Endothelial cell of umbilical vein (primary cell): ENCODE results near the gene LRRC41.
"Not testable (repeated sequence)": the region's sequence is repeated elsewhere in the genome, so short reads cannot be mapped to it uniquely, and the experiment has no call there.

Source experiments
- CTCF ChIP-seq, 2 donors: IDR thresholded peaks; 1 replicate in 1 of 2; 2 replicates in 1 of 2; pipeline ENCODE4 v1.5.1; 2011; ENCODE audit warnings: low read length in 2 of 2, mild to moderate bottlenecking in 2 of 2, moderate library complexity in 2 of 2, control low read depth in 1 of 2, inconsistent platforms in 1 of 2, low read depth in 1 of 2; ENCODE audit not compliant: insufficient read depth in 1 of 2; ENCODE audit errors: extremely low read depth in 1 of 2
- EZH2 ChIP-seq: IDR thresholded peaks from 2 replicates; pipeline ENCODE4 v1.6.1; 2012; ENCODE audit warnings: borderline replicate concordance, low read depth, mild to moderate bottlenecking, moderate library complexity, low read length, inconsistent platforms; ENCODE audit not compliant: severe bottlenecking
- FOS ChIP-seq: IDR thresholded peaks from 2 replicates; pipeline ENCODE4 v1.6.1; 2011; ENCODE audit warnings: mild to moderate bottlenecking, low read length, moderate library complexity, borderline replicate concordance; ENCODE audit not compliant: insufficient read depth
- MYC ChIP-seq: IDR thresholded peaks from one replicate; pipeline ENCODE4 v1.6.1; 2011; ENCODE audit warnings: mild to moderate bottlenecking, low read depth, low read length
- POLR2A ChIP-seq: IDR thresholded peaks from 2 replicates; pipeline ENCODE4 v1.6.1; 2012; ENCODE audit warnings: low read depth, mild to moderate bottlenecking, control low read depth, low read length
- POLR2AphosphoS5 ChIP-seq: IDR thresholded peaks from 2 replicates; pipeline ENCODE4 v1.6.1; 2012; ENCODE audit warnings: low read depth, mild to moderate bottlenecking, control low read depth, low read length, moderate library complexity; ENCODE audit not compliant: insufficient read depth
- TF ChIP-seq, protein P1 (sequence below): IDR thresholded peaks from 2 replicates; pipeline ENCODE4 v1.6.1; 2011; ENCODE audit not compliant: insufficient read depth, insufficient read length

GRCh38 chr1:46331786-46332540 is 28.5 kb upstream of the LRRC41 start:
- TF ChIP-seq CTCF (IDR thresholded peaks at IDR 0.05; ENCODE audit: extremely low read depth in 1 of 2, insufficient read depth in 1 of 2, low read depth in 1 of 2, low read length in 2 of 2); POLR2AphosphoS5; POLR2A; FOS; EZH2; MYC: not testable (repeated sequence)
- TF ChIP-seq, protein P1, sequence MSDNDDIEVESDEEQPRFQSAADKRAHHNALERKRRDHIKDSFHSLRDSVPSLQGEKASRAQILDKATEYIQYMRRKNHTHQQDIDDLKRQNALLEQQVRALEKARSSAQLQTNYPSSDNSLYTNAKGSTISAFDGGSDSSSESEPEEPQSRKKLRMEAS, result not testable (repeated sequence)
